Measurements from ENCODE around the gene PBX1.

The PBX1 gene

DNA sequence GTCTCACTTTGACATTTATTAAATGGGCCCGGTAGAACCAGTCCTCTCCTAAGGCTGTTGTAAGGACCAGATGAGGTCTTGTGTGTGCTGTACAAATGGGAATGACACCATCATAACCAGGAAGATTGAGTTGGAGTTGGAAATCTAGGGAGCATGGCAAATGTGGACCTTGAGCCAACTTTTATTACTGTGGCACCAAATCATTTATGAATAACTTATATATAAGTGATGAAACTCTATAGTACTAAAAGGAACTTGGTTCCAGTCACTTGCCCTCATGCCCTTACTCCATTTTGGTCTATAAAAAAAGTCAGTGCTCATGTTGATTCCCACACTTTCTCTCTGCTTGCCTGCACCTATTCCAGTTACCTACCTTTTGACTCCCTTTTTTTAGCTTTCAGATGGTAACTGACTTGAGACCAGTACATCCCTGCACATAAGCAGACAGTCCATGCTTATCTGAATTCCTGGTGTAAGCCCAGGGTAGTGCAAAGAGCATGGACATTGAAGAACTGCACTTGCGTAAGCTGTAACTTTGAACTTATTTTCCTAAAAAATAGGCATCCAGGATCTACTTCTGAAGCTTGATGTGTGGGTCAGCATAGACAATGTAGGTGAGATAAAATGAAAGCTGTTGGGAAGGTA lies 210.6 kb downstream of the PBX1 start:
- TF ChIP-seq, protein P1, sequence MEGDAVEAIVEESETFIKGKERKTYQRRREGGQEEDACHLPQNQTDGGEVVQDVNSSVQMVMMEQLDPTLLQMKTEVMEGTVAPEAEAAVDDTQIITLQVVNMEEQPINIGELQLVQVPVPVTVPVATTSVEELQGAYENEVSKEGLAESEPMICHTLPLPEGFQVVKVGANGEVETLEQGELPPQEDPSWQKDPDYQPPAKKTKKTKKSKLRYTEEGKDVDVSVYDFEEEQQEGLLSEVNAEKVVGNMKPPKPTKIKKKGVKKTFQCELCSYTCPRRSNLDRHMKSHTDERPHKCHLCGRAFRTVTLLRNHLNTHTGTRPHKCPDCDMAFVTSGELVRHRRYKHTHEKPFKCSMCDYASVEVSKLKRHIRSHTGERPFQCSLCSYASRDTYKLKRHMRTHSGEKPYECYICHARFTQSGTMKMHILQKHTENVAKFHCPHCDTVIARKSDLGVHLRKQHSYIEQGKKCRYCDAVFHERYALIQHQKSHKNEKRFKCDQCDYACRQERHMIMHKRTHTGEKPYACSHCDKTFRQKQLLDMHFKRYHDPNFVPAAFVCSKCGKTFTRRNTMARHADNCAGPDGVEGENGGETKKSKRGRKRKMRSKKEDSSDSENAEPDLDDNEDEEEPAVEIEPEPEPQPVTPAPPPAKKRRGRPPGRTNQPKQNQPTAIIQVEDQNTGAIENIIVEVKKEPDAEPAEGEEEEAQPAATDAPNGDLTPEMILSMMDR (IDR thresholded peaks at IDR 0.05; ENCODE audit: low read depth, low read length): no peak
- no peak for DNase-seq (ENCODE audit: low read depth in 2 of 2)
- H3K4me3 ChIP-seq (replicated peaks in 1 of 2; ENCODE audit: low read depth in 2 of 2, low read length in 2 of 2): no peak overlapping the region

DNA sequence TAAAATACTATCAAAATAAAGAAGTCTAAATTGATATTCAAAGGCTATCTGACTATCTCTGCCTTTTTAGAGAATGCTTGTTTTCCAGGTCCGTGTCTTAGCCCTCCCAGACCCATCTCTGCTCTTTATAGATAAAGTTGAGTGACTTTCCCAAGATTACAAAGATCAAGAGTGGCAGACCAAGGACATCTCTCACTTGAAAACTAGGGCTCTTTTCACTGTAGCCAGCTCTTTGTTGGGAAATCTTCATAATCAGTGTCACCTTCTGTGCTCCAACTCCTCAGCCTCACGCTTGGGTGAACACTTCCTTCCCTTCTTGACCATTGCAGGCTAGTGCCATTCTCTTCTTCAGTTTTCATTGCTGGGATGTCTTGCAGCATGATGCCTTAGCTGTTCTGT lies 211.1 kb downstream of the PBX1 start:
- TF ChIP-seq, protein P1 (IDR thresholded peaks at IDR 0.05; ENCODE audit: low read depth, low read length): no peak
- no peak for DNase-seq (ENCODE audit: low read depth in 2 of 2)

DNA sequence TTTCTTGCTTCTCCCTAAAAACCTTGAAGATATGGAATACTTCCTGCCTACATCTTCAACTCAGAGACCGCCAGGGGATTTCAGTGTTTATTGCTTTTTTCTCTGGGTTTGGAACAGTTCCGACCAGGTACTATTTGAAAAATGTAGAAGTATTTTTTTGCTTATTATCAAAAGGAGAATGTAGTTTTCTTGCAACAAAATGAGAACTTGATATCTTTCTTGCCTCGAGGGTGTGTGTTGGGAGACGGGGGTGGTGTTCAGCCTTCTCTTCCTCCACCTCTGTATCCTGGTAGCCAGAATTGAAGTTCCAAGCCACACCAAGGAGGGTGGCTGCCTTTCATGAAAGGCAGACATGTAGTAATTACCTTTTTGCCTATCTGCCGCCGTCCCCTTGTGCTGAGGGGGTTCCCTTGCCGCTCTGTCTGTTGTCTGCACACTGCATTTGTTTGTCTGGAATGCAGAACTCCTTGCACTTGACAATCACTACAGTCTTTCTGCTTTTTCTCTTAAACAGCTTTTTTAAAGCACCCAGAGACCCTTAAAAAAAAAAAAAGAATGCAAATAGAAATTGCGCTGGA lies 212.1 kb downstream of the PBX1 start:
- H3K4me3 ChIP-seq (replicated peaks in 1 of 2; ENCODE audit: low read depth in 2 of 2, low read length in 2 of 2): no peak overlapping the region
- TF ChIP-seq, protein P1 (IDR thresholded peaks at IDR 0.05; ENCODE audit: low read depth, low read length): no peak
- peak in 1 of 2 donors; percentile 68 for DNase-seq (ENCODE audit: low read depth in 2 of 2)

More for the DNA sequence above, 211.1 kb downstream of the PBX1 start:
- no peak overlapping the region for H3K4me3 ChIP-seq (replicated peaks in 1 of 2; ENCODE audit: low read depth in 2 of 2, low read length in 2 of 2)

DNA sequence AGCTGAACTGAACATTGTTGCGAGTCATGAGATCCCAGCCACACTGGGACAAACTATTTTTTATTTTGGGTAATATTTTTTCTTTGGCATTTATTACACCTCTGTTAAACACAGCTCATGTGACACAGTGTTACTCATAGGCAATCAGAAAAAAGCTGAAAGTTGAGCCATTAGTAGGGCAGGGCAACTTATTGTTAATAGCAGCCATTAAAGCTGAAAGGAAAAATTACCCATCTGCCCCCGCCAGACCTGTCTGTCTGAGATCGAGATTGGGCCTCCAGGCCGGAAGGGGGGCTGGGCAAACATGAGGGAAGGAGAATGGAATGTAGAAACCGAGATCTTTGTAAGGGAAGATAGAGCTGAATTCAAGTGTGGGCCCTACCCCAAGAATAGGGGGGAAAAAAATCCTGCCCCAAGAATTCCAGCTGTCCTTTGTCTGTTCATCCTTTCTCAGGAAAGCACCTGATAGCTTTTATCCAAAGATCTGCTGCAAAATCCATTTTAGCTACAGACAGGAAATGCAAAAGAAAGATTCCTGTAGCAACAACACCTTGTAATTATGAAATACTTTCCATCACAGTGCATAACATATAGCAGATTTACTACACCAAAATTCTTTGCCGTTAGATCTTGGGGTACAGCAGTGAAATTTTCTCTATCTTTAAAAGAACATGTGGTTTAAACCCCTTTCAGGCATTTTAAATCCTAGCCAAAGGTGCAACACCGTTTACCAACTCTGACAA lies 212.8 kb downstream of the PBX1 start:
- H3K4me3 ChIP-seq (replicated peaks in 1 of 2; ENCODE audit: low read depth in 2 of 2, low read length in 2 of 2): no peak overlapping the region
- TF ChIP-seq, protein P1 (IDR thresholded peaks at IDR 0.05; ENCODE audit: low read depth, low read length): no peak

DNA sequence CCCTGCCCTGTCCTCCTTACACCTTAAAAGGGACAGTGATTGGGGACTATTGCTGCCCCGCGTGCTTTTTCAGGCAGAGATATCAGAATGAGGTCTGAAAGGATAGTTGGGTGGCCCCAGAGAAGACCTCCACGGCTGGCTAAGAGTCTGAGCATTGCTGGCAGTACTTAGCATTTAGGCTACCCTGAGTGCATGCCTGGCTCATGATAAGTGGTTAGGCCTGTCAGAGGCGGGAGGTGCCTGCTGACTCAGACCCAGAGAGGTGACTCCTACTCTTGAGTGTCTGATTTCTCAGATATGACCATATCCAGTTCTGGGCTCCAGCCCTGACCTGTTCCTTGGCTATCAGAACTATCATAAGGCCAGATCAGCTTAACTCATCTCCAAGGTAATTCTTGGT lies 213.7 kb downstream of the PBX1 start:
- peak; percentile 81 to 93 for DNase-seq (ENCODE audit: low read depth in 2 of 2)
- TF ChIP-seq, protein P1 (IDR thresholded peaks at IDR 0.05; ENCODE audit: low read depth, low read length): no peak
- no peak overlapping the region for H3K4me3 ChIP-seq (replicated peaks in 1 of 2; ENCODE audit: low read depth in 2 of 2, low read length in 2 of 2)

More for the DNA sequence above, 212.8 kb downstream of the PBX1 start:
- peak; percentile 71 to 77 for DNase-seq (ENCODE audit: low read depth in 2 of 2)

DNA sequence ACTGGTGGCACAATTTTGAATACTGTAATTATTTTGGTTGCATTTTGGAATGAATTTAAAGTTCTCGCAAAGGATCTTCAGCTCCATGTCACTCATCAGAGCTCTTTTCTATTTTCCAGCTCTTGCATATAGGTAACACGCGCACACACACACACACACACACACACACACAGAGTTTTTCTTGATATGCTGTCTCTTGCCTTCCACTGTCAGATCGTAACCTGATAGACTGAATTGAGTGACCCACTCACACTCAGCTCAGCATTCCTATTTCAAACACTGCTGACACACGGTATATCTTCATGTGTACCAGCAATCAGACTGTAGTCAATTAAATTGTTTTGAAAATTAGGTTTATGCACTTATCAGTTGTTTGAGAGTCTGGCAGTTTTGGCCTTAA lies 214.1 kb downstream of the PBX1 start:
- no peak for DNase-seq (ENCODE audit: low read depth in 2 of 2)
- TF ChIP-seq, protein P1 (IDR thresholded peaks at IDR 0.05; ENCODE audit: low read depth, low read length): no peak
- no peak overlapping the region for H3K4me3 ChIP-seq (replicated peaks in 1 of 2; ENCODE audit: low read depth in 2 of 2, low read length in 2 of 2)
